ENCODE results near the gene BTBD3.

- TF ChIP-seq CTCF (IDR thresholded peaks at IDR 0.05; ENCODE audit: insufficient read depth, low read length, poor library complexity, severe bottlenecking) (no peak), EZH2phosphoT487 (conservative IDR thresholded peaks at IDR 0.05; ENCODE audit: low read length) (no peak)
Measured at GRCh38 chr20:11965602-11966001, 47.9 kb downstream of the BTBD3 start.

Measured in SU-DHL-6 (cell line).